ENCODE measurements around the gene SLC16A13. TPM values are rescaled to one million over a fixed set of nuclear protein-coding genes. Genes with fewer than 3 reads are reported as not detected.

SLC16A13 gene
- total RNA-seq, 1 donor from 2014 or later, result 3.4 TPM

DNA sequence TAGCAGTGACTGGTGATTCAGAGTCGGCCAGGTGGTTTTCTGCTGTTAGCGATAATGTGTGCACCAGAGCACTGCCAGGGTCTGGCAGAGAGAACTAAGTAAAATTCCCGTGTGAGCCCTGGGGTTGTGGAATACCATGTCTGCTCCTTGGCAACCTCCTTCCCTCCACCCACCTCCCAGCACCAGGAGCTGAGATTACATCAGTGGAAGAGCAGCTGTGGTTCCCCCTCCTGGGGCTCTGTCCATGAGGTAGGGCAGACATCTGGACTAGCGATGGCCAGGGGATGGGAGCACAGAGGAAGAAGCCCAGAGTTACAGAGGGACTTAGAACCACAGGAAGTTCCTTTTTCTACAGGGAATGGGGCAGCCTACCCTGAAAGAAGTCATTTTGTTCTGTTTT lies 28.4 kb downstream of the SLC16A13 start:
- Histone ChIP-seq H3K4me3 (ENCODE audit: low read depth, low read length) (no peak overlapping the region), H3K27me3 (ENCODE audit: control insufficient read depth, insufficient read depth, low read length) (no peaks in the 10 kb centered on the region), H3K36me3 (ENCODE audit: control insufficient read depth, insufficient read depth, low read length) (no peaks in the 10 kb centered on the region)
- DNase-seq (ENCODE audit: low read depth), result peak; percentile 32
- TF ChIP-seq, protein P1, sequence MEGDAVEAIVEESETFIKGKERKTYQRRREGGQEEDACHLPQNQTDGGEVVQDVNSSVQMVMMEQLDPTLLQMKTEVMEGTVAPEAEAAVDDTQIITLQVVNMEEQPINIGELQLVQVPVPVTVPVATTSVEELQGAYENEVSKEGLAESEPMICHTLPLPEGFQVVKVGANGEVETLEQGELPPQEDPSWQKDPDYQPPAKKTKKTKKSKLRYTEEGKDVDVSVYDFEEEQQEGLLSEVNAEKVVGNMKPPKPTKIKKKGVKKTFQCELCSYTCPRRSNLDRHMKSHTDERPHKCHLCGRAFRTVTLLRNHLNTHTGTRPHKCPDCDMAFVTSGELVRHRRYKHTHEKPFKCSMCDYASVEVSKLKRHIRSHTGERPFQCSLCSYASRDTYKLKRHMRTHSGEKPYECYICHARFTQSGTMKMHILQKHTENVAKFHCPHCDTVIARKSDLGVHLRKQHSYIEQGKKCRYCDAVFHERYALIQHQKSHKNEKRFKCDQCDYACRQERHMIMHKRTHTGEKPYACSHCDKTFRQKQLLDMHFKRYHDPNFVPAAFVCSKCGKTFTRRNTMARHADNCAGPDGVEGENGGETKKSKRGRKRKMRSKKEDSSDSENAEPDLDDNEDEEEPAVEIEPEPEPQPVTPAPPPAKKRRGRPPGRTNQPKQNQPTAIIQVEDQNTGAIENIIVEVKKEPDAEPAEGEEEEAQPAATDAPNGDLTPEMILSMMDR (IDR thresholded peaks at IDR 0.05; ENCODE audit: insufficient read depth, low read length, poor library complexity, severe bottlenecking), result no peak

DNA sequence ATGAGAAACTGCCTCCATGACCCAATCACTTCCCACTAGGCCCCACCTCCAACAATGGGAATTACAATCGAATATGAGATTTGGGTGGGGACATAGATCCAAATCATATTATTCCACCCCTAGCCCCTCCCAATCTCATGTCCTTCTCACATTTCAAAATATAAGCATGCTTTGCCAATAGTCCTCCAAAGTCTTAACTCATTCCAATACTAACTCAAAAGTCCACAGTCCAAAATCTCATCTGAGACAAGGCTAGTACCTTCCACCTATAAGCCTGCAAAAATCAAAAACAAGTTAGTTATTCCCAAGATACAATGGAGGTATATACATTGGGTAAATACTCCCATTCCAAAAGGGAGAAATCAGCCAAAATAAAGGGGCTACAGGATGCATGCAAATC lies 31.4 kb downstream of the SLC16A13 start:
- Histone ChIP-seq H3K4me3 (ENCODE audit: low read depth, low read length) (no peak overlapping the region), H3K36me3 (ENCODE audit: control insufficient read depth, insufficient read depth, low read length) (no peaks in the 10 kb centered on the region), H3K27me3 (ENCODE audit: control insufficient read depth, insufficient read depth, low read length) (no peaks in the 10 kb centered on the region)
- DNase-seq (ENCODE audit: low read depth), result no peak
- TF ChIP-seq, protein P1 (IDR thresholded peaks at IDR 0.05; ENCODE audit: insufficient read depth, low read length, poor library complexity, severe bottlenecking), result no peak

DNA sequence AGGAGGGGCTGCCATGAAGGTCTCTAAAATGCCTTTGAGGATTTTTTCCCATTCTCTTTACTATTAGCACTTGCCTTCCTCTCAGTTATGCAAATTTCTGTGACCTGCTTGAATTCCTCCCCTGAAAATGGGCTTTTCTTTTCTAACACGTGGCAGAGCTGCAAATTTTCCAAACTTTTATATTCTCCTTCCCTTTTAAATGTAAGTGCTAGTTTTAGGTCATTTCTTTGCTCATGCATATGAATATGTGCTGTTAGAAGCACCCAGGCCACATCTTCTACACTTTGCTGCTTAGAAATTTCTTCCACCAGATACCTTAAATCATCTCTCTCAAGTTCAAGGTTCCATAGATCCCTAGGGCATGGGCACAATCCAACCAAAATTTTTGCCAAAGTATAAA lies 32.5 kb downstream of the SLC16A13 start:
- H3K36me3 ChIP-seq (ENCODE audit: control insufficient read depth, insufficient read depth, low read length), result no peaks in the 10 kb centered on the region
- no peak for DNase-seq (ENCODE audit: low read depth)
- TF ChIP-seq, protein P1 (IDR thresholded peaks at IDR 0.05; ENCODE audit: insufficient read depth, low read length, poor library complexity, severe bottlenecking), result no peak
- no peak overlapping the region for H3K4me3 ChIP-seq (ENCODE audit: low read depth, low read length)
- no peaks in the 10 kb centered on the region for H3K27me3 ChIP-seq (ENCODE audit: control insufficient read depth, insufficient read depth, low read length)

DNA sequence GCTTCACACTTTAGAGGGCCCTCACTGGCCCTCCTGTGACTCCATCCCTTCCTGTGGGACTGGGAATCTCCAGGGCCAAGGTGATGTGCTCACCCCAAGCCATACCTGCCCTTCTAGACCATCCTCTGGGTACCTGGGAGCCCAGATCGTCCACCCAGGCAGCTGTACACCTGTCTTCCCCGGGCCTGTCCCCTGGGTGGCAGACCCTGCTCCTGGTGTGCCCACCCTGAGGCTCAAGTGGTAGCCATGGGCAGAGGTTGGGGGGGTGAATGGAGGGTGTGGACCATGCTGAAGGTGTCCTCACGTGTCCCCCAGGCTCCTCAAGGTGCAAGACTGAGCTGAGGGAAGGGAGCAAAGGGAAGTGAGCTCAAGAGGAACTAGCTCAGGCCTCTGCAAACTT lies 34.9 kb downstream of the SLC16A13 start:
- H3K27me3 ChIP-seq (ENCODE audit: control insufficient read depth, insufficient read depth, low read length), result peaks cover 3% of the 10 kb centered on the region
- DNase-seq (ENCODE audit: low read depth), result no peak
- TF ChIP-seq, protein P1 (IDR thresholded peaks at IDR 0.05; ENCODE audit: insufficient read depth, low read length, poor library complexity, severe bottlenecking), result no peak

DNA sequence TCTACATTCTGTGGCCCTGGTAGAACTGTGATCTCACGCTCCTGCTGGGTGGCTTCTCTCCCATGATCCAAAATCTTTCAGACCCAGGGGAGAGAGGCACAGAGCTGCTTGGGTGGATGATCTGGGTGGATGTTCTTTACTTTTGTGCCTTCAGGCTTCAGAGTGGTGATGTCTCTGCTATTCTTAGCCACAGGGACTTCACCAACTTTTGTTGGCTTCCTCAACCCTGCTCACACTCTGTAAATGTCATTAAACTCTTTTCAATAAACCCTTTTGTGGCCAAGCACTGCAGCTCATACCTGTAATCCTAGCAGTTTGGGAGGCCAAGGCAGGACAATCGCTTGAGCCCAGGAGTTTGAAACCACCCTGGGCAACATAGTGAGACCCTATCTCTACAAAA lies 36.6 kb downstream of the SLC16A13 start:
- H3K36me3 ChIP-seq (ENCODE audit: control insufficient read depth, insufficient read depth, low read length), result no peaks in the 10 kb centered on the region
- no peak overlapping the region for H3K4me3 ChIP-seq (ENCODE audit: low read depth, low read length)
- peaks cover 3% of the 10 kb centered on the region for H3K27me3 ChIP-seq (ENCODE audit: control insufficient read depth, insufficient read depth, low read length)
- TF ChIP-seq, protein P1 (IDR thresholded peaks at IDR 0.05; ENCODE audit: insufficient read depth, low read length, poor library complexity, severe bottlenecking), result no peak
- no peak for DNase-seq (ENCODE audit: low read depth)

More for the DNA sequence above, 34.9 kb downstream of the SLC16A13 start:
- Histone ChIP-seq H3K36me3 (ENCODE audit: control insufficient read depth, insufficient read depth, low read length) (no peaks in the 10 kb centered on the region), H3K4me3 (ENCODE audit: low read depth, low read length) (no peak overlapping the region)

DNA sequence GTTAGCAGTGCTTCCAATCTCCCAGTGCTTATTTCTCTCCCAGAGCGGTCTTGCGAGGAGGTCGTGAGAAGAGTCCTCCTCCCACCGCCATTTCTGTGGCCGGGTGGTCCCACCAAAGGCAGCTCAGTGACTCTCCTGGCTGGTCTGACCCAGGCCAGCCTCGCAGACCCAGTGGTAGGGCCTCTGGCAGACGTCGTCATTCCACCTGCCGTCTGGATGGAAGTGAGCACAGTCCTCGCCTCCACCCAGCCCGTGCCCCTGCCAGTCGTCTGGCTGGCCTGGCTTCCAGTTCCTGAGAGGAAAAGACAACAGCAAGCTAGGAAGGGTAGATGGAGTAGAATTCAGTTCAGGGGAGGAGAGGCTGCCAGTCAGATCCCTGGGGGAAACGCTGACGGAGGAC lies 39.1 kb downstream of the SLC16A13 start:
- Histone ChIP-seq H3K27me3 (ENCODE audit: control insufficient read depth, insufficient read depth, low read length) (peaks cover 5% of the 10 kb centered on the region), H3K36me3 (ENCODE audit: control insufficient read depth, insufficient read depth, low read length) (no peaks in the 10 kb centered on the region), H3K4me3 (ENCODE audit: low read depth, low read length) (no peak overlapping the region)
- TF ChIP-seq, protein P1 (IDR thresholded peaks at IDR 0.05; ENCODE audit: insufficient read depth, low read length, poor library complexity, severe bottlenecking), result no peak
- DNase-seq (ENCODE audit: low read depth), result no peak
